ENCODE results near the gene MAPKAPK3. TPM values are rescaled to one million over a fixed set of nuclear protein-coding genes. Genes with fewer than 3 reads are reported as not detected.

Gene MAPKAPK3
- polyA plus RNA-seq, 1 donor from 2014 or later, result 4.3 TPM

- Histone ChIP-seq H4K20me1 (ENCODE audit: insufficient read depth) (no peaks in the 10 kb centered on the region), H3K9me3 (ENCODE audit: low read length) (no peaks in the 10 kb centered on the region), H3K27ac (ENCODE audit: low read length) (no peak overlapping the region), H3K36me3 (ENCODE audit: insufficient read depth, low read length) (no peaks in the 10 kb centered on the region), H3K9ac (ENCODE audit: low read length) (no peak overlapping the region), H3K4me3 (ENCODE audit: low read length) (no peak overlapping the region), H3K4me2 (ENCODE audit: low read length) (no peak overlapping the region), H3K27me3 (ENCODE audit: insufficient read depth, low read depth, low read length) (peaks cover 14% of the 10 kb centered on the region), H3F3A (ENCODE audit: insufficient read depth, low read length, poor library complexity, severe bottlenecking) (no peaks in the 10 kb centered on the region), H3K79me2 (replicated peaks; ENCODE audit: insufficient read depth, low read length) (no peaks in the 10 kb centered on the region), H3K9me2 (ENCODE audit: insufficient read depth, low read length) (no peaks in the 10 kb centered on the region), H2AFZ (ENCODE audit: low read depth, low read length) (no peak overlapping the region)
- TF ChIP-seq SMC3 (conservative IDR thresholded peaks at IDR 0.05; ENCODE audit: poor library complexity) (no peak), MXI1 (conservative IDR thresholded peaks at IDR 0.05; ENCODE audit: poor library complexity, severe bottlenecking) (no peak), POLR2AphosphoS5 (IDR thresholded peaks at IDR 0.05) (no peak), RAD21 (conservative IDR thresholded peaks at IDR 0.05) (no peak), EP300 (conservative IDR thresholded peaks at IDR 0.05; ENCODE audit: poor library complexity, severe bottlenecking) (no peak), TAF1 (IDR thresholded peaks at IDR 0.05; ENCODE audit: low read depth) (no peak), EZH2 (IDR thresholded peaks at IDR 0.05; ENCODE audit: borderline replicate concordance, insufficient read depth, low read length, poor library complexity, severe bottlenecking) (no peak), CTCF (IDR thresholded peaks at IDR 0.05; ENCODE audit: poor library complexity, severe bottlenecking) (no peak), REST (IDR thresholded peaks at IDR 0.05; ENCODE audit: borderline replicate concordance) (no peak)
Measured at GRCh38 chr3:50609071-50609762, 7.7 kb upstream of the MAPKAPK3 start.

GRCh38 chr3:50609763-50610085, 7.2 kb upstream of the MAPKAPK3 start:
- Histone ChIP-seq H3K9ac (ENCODE audit: low read length) (no peak overlapping the region), H3K27ac (ENCODE audit: low read length) (no peak overlapping the region), H3K9me2 (ENCODE audit: insufficient read depth, low read length) (no peaks in the 10 kb centered on the region), H3K4me2 (ENCODE audit: low read length) (no peak overlapping the region), H3K27me3 (ENCODE audit: insufficient read depth, low read depth, low read length) (peaks cover 14% of the 10 kb centered on the region), H3K79me2 (replicated peaks; ENCODE audit: insufficient read depth, low read length) (no peaks in the 10 kb centered on the region), H3K36me3 (ENCODE audit: insufficient read depth, low read length) (no peaks in the 10 kb centered on the region), H4K20me1 (ENCODE audit: insufficient read depth) (no peaks in the 10 kb centered on the region), H3K9me3 (ENCODE audit: low read length) (no peaks in the 10 kb centered on the region), H3K4me3 (ENCODE audit: low read length) (no peak overlapping the region), H3F3A (ENCODE audit: insufficient read depth, low read length, poor library complexity, severe bottlenecking) (no peaks in the 10 kb centered on the region), H2AFZ (ENCODE audit: low read depth, low read length) (no peak overlapping the region)
- no peak for TF ChIP-seq EP300 (conservative IDR thresholded peaks at IDR 0.05; ENCODE audit: poor library complexity, severe bottlenecking)
- TF ChIP-seq TAF1 (IDR thresholded peaks at IDR 0.05; ENCODE audit: low read depth), result no peak
- TF ChIP-seq CTCF (IDR thresholded peaks at IDR 0.05; ENCODE audit: poor library complexity, severe bottlenecking), result no peak
- TF ChIP-seq EZH2 (IDR thresholded peaks at IDR 0.05; ENCODE audit: borderline replicate concordance, insufficient read depth, low read length, poor library complexity, severe bottlenecking), result no peak
- no peak for TF ChIP-seq POLR2AphosphoS5 (IDR thresholded peaks at IDR 0.05)
- TF ChIP-seq RAD21 (conservative IDR thresholded peaks at IDR 0.05), result no peak
